HepG2 (cell line): Measurements from ENCODE around the gene TAGLN2. TPM values are rescaled to one million over a fixed set of nuclear protein-coding genes. Genes with fewer than 3 reads are reported as not detected.

Source experiments
- ATAC-seq: fragments of 200-7000 bp; cut with Tn5 transposase; 3 replicates; pipeline ENCODE4 v1.9.1; 2020; ENCODE audit warnings: mild to moderate bottlenecking, moderate library complexity
- BruUV-seq: library from RNA; stranded (reverse); fragments of 400-500 nt; replicated peaks from 2 replicates; lab custom pipeline; 2021; lab: Mats Ljungman, UMichigan
- CTCF ChIA-PET: fragments of 300-600 bp; formaldehyde crosslinking; extraction: SDS; loops from one replicate; lab custom pipeline; 2021; ENCODE audit warnings: low total read pairs, inconsistent platforms, low intra/inter-chr PET ratio; lab: Yijun Ruan, JAX
- POLR2A ChIA-PET: fragments of 350-600 bp; sonication (Branson Sonifier 250); formaldehyde crosslinking; loops from one replicate; lab custom pipeline; 2020; ENCODE audit warnings: antibody characterized with exemption, inconsistent platforms; lab: Yijun Ruan, JAX
- DNase-seq: peaks from one replicate; pipeline ENCODE4 v3.0.0-alpha.2; 2015; ENCODE audit warnings: low spot score
- FAIRE-seq: peaks from 3 replicates; lab custom pipeline; 2011; peaks lifted over from hg19 to GRCh38; lab: Jason Lieb, UNC
- H2AFZ ChIP-seq: one replicate; pipeline ENCODE4 v1.6.1; 2011; ENCODE audit warnings: low read length, inconsistent platforms
- H3K27ac ChIP-seq: fragments of 300-600 bp; 3 replicates; pipeline ENCODE4 v1.8.0; 2011; ENCODE audit warnings: mixed run types, mild to moderate bottlenecking, mixed read lengths, low read length, inconsistent platforms; ENCODE audit not compliant: insufficient read depth; ENCODE audit errors: extremely low read length
- H3K27me3 ChIP-seq, 2 experiments: fragments of 200-600 bp in 1 of 2; 2 replicates in 1 of 2; 3 replicates in 1 of 2; pipeline versions ENCODE4 v1.6.0 to v1.8.0; 2011; ENCODE audit warnings: low read length in 2 of 2, mild to moderate bottlenecking in 2 of 2, moderate library complexity in 2 of 2, inconsistent platforms in 1 of 2; ENCODE audit not compliant: insufficient read depth in 2 of 2, control insufficient read depth in 1 of 2
- H3K36me3 ChIP-seq, 2 experiments: fragments of 200-600 bp in 1 of 2; replicated peaks in 1 of 2; 2 replicates in 1 of 2; 3 replicates in 1 of 2; pipeline versions ENCODE4 v1.5.1 to v1.8.0; 2011; ENCODE audit warnings: low read length in 2 of 2, inconsistent platforms in 1 of 2; ENCODE audit not compliant: insufficient read depth in 2 of 2, control insufficient read depth in 1 of 2
- H3K4me1 ChIP-seq: 2 replicates; pipeline ENCODE4 v1.5.1; 2012; ENCODE audit warnings: low read length, inconsistent platforms; ENCODE audit not compliant: insufficient read depth
- H3K4me2 ChIP-seq: 2 replicates; pipeline ENCODE4 v1.6.0; 2011; ENCODE audit warnings: low read depth, low read length, inconsistent platforms
- H3K4me3 ChIP-seq, 3 experiments: fragments of 200-600 bp in 1 of 3; sonication (generic), shearing (Covaris generic) in 1 of 3; replicated peaks in 1 of 3; 2 replicates each; pipeline ENCODE4 v1.5.1; 2011 to 2016; ENCODE audit warnings: low read length in 3 of 3, inconsistent platforms in 2 of 3, low read depth in 2 of 3, mild to moderate bottlenecking in 2 of 3, control low read depth in 1 of 3, mixed read lengths in 1 of 3; ENCODE audit not compliant: insufficient read depth in 1 of 3
- H3K79me2 ChIP-seq: one replicate; pipeline ENCODE4 v1.6.1; 2011; ENCODE audit warnings: low read length, inconsistent platforms; ENCODE audit not compliant: insufficient read depth
- H3K9ac ChIP-seq: 2 replicates; pipeline ENCODE4 v1.6.0; 2011; ENCODE audit warnings: mild to moderate bottlenecking, low read depth, low read length, inconsistent platforms; ENCODE audit not compliant: insufficient read depth
- H3K9me3 ChIP-seq: 2 replicates; pipeline ENCODE4 v1.5.1; 2012; ENCODE audit warnings: mild to moderate bottlenecking, low read length
- H4K20me1 ChIP-seq: 2 replicates; pipeline ENCODE4 v1.6.0; 2011; ENCODE audit warnings: inconsistent platforms, mild to moderate bottlenecking, low read length, moderate library complexity; ENCODE audit not compliant: insufficient read depth
- ARNT ChIP-seq: fragments of 450-650 bp; IDR thresholded peaks from 2 replicates; pipeline ENCODE4 v1.6.1; 2017
- ATF1 ChIP-seq: IDR thresholded peaks from 2 replicates; pipeline ENCODE4 v1.6.1; 2016; ENCODE audit warnings: mild to moderate bottlenecking, control low read depth
- CBX2 ChIP-seq, 2 experiments: fragments of 200-600 bp in 1 of 2; sonication (generic); formaldehyde crosslinking in 1 of 2; IDR thresholded peaks; 2 replicates each; pipeline versions ENCODE4 v1.7.0 to v1.8.1; 2018 to 2022; ENCODE audit warnings: low read depth in 2 of 2, low read length in 1 of 2, mild to moderate bottlenecking in 1 of 2, missing genetic modification reagents in 1 of 2
- ELF4 ChIP-seq: sonication (generic); formaldehyde crosslinking; IDR thresholded peaks from 2 replicates; pipeline ENCODE4 v1.5.0; 2020; ENCODE audit warnings: missing genetic modification reagents, mild to moderate bottlenecking, moderate library complexity, borderline replicate concordance
- KLF16 ChIP-seq, 2 experiments: sonication (generic) in 1 of 2; formaldehyde crosslinking in 1 of 2; IDR thresholded peaks; 2 replicates each; pipeline versions ENCODE4 v1.6.1 to v1.8.0; 2016 to 2023; ENCODE audit warnings: missing genetic modification reagents in 2 of 2, missing compliant biosample characterization in 1 of 2
- MEIS1 ChIP-seq: sonication (generic); formaldehyde crosslinking; IDR thresholded peaks from 2 replicates; pipeline ENCODE4 v1.9.0; 2021; ENCODE audit warnings: mild to moderate bottlenecking, missing genetic modification reagents, moderate library complexity, borderline replicate concordance
- MEIS2 ChIP-seq: sonication (generic); formaldehyde crosslinking; IDR thresholded peaks from 2 replicates; pipeline ENCODE4 v1.9.0; 2021; ENCODE audit warnings: mild to moderate bottlenecking, missing genetic modification reagents
- NFE2 ChIP-seq: sonication (generic); formaldehyde crosslinking; IDR thresholded peaks from 2 replicates; pipeline ENCODE4 v1.4.0; 2020; ENCODE audit warnings: missing genetic modification reagents
- PHB2 ChIP-seq: fragments of 450-650 bp; IDR thresholded peaks from 2 replicates; pipeline ENCODE4 v1.6.1; 2018; ENCODE audit not compliant: partially characterized antibody
- POLR2G ChIP-seq: fragments of 200-400 bp; formaldehyde crosslinking; IDR thresholded peaks from 2 replicates; pipeline ENCODE4 v1.6.1; 2018; ENCODE audit warnings: mild to moderate bottlenecking, low read depth, low read length, moderate library complexity
- SP4 ChIP-seq: sonication (generic); formaldehyde crosslinking; IDR thresholded peaks from 2 replicates; pipeline ENCODE4 v1.8.1; 2023; ENCODE audit warnings: mild to moderate bottlenecking, missing genetic modification reagents
- WGBS: methylation state at CpG from one replicate; pipeline ENCODE4 v1.1.6; 2017; ENCODE audit warnings: low lambda C conversion rate; 5-methylcytosine and 5-hydroxymethylcytosine counted together
- in situ Hi-C: cut with HindIII; loops from 2 replicates; pipeline ENCODE4 v1.10.0; 2017; ENCODE audit warnings: low pct_unique_long_range_greater_than_20kb; ENCODE audit not compliant: extremely low pct_ligation_motif_present
- intact Hi-C: fragments of 100-400 bp; cut with micrococcal nuclease; formaldehyde crosslinking; loops from one replicate; pipeline ENCODE4 v1.10.0; 2022; ENCODE audit not compliant: unreplicated experiment
- polyA plus RNA-seq, 8 experiments: library from polyadenylated mRNA; depleted of rRNA in 3 of 8; stranded (reverse) in 7 of 8; unstranded in 1 of 8; fragments of >200 nt; fragmentation: Illumina TruSeq in 4 of 8; extraction: Trizol in 4 of 8; gene quantifications; 2 replicates each; pipeline versions ENCODE4 v1.2.1 to v1.2.3, GENCODE V29; 2011 to 2016; ENCODE audit warnings: low read depth in 4 of 8, missing spikeins in 1 of 8, mixed read lengths in 1 of 8; ENCODE audit not compliant: insufficient read depth in 1 of 8
- total RNA-seq, 5 experiments: library from RNA; depleted of rRNA; stranded (reverse); fragments of >200 nt; fragmentation: Illumina TruSeq; extraction: Trizol; gene quantifications; 2 replicates each; pipeline ENCODE4 v1.2.3, GENCODE V29; 2016; ENCODE audit warnings: low read depth in 1 of 5
- TF ChIP-seq, protein P1 (sequence below): sonication (generic); formaldehyde crosslinking; IDR thresholded peaks from 2 replicates; pipeline ENCODE4 v1.8.0; 2022; ENCODE audit warnings: mild to moderate bottlenecking, missing genetic modification reagents, borderline replicate concordance
- TF ChIP-seq, protein P2 (sequence below): sonication (generic); formaldehyde crosslinking; IDR thresholded peaks from 2 replicates; pipeline ENCODE4 v1.4.0; 2020; ENCODE audit warnings: low read depth, mild to moderate bottlenecking, missing genetic modification reagents
- TF ChIP-seq, protein P3 (sequence below): sonication (generic); formaldehyde crosslinking; IDR thresholded peaks from 2 replicates; pipeline ENCODE4 v1.5.0; 2020; ENCODE audit warnings: missing genetic modification reagents
- TF ChIP-seq, protein P4 (sequence below): IDR thresholded peaks from 2 replicates; pipeline ENCODE4 v1.6.1; 2018; ENCODE audit warnings: missing genetic modification reagents, mild to moderate bottlenecking, missing compliant biosample characterization

TAGLN2 gene
- total and polyA plus RNA-seq, 2 of the 13 experiments (the other 11 are each of a cell fraction or from before 2014, with no cell fraction given) = 6.7 to 17.2 TPM

DNA sequence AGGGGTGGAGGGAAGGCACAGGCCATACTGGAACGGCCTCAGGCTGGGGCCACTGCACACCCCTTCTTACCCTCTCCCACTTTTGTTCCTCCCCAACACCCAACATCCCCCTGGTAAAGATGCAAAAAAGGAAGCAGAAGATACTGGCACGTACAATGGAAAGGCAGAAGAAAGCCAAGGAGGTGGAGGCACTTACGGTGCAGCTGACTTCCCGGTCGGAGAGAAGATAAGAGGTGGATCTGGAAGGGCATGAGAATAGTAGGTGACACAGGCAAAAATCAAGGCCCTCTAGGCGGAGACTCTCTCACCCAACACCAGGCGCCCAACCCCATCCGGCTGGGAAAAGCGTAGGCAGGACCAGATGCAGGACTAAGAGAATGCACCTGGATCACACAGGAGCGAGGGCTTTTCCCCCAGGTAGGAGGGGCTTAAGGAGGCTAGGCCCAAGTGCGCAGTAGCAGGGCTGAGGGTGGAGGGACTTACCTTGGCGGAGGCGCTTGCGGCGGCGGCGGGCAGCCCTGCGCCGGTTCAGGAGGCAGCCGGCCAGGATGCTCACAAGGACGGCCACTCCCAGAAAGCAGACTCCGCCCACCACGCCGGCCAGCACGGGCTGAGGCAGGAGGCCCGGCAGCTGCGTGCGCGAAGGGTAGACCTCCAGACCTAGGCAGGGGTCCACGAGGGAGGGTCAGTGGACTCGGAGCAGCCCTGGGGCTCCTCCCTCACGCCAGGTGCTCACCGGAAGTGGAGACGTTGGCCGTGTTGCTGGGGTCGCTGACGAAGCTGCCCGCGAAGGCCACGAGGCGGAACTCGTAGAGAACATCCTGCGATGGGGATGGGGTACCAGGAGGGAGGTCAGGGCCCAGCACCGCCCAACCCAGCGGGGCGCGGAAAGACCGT is 4.1 kb upstream of the TAGLN2 start:
- intact Hi-C loops (no loop called here), in situ Hi-C loops (no loop called here)
- Histone ChIP-seq H3K4me3 (no peak overlapping the region), H3K4me2 (no peak overlapping the region), H3K27ac (no peak overlapping the region), H2AFZ (no peak overlapping the region), H3K4me1 (peaks cover 18% of the 10 kb centered on the region)
- no peak for ATAC-seq
- BruUV-seq = no TSS peak
- TF ChIP-seq ARNT (no peak), NFE2 (CRISPR knock-in tag) (no peak), SP4 (CRISPR knock-in tag) (no peak), ATF1 (CRISPR knock-in tag) (no peak), PHB2 (no peak), MEIS2 (CRISPR knock-in tag) (no peak), MEIS1 (CRISPR knock-in tag) (no peak), KLF16 (CRISPR knock-in tag; IDR thresholded peaks at IDR 0.05) (no peak), CBX2 (IDR thresholded peaks at IDR 0.05; ENCODE audit: low read depth, low read length) (no peak), CBX2 (CRISPR knock-in tag; IDR thresholded peaks at IDR 0.05; ENCODE audit: low read depth) (no peak), ELF4 (no peak), POLR2G (no peak)
- TF ChIP-seq, protein P1, sequence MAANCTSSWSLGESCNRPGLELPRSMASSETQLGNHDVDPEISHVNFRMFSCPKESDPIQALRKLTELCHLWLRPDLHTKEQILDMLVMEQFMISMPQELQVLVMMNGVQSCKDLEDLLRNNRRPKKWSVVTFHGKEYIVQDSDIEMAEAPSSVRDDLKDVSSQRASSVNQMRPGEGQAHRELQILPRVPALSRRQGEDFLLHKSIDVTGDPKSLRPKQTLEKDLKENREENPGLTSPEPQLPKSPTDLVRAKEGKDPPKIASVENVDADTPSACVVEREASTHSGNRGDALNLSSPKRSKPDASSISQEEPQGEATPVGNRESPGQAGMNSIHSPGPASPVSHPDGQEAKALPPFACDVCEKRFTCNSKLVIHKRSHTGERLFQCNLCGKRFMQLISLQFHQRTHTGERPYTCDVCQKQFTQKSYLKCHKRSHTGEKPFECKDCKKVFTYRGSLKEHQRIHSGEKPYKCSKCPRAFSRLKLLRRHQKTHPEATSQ (CRISPR knock-in tag) = no peak
- TF ChIP-seq, protein P2, sequence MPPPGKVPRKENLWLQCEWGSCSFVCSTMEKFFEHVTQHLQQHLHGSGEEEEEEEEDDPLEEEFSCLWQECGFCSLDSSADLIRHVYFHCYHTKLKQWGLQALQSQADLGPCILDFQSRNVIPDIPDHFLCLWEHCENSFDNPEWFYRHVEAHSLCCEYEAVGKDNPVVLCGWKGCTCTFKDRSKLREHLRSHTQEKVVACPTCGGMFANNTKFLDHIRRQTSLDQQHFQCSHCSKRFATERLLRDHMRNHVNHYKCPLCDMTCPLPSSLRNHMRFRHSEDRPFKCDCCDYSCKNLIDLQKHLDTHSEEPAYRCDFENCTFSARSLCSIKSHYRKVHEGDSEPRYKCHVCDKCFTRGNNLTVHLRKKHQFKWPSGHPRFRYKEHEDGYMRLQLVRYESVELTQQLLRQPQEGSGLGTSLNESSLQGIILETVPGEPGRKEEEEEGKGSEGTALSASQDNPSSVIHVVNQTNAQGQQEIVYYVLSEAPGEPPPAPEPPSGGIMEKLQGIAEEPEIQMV = no peak
- TF ChIP-seq, protein P3, sequence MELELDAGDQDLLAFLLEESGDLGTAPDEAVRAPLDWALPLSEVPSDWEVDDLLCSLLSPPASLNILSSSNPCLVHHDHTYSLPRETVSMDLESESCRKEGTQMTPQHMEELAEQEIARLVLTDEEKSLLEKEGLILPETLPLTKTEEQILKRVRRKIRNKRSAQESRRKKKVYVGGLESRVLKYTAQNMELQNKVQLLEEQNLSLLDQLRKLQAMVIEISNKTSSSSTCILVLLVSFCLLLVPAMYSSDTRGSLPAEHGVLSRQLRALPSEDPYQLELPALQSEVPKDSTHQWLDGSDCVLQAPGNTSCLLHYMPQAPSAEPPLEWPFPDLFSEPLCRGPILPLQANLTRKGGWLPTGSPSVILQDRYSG = no peak
- TF ChIP-seq, protein P4, sequence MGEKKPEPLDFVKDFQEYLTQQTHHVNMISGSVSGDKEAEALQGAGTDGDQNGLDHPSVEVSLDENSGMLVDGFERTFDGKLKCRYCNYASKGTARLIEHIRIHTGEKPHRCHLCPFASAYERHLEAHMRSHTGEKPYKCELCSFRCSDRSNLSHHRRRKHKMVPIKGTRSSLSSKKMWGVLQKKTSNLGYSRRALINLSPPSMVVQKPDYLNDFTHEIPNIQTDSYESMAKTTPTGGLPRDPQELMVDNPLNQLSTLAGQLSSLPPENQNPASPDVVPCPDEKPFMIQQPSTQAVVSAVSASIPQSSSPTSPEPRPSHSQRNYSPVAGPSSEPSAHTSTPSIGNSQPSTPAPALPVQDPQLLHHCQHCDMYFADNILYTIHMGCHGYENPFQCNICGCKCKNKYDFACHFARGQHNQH = no peak
- TF ChIP-seq, all 625 proteins: peak for 0
- ChIA-PET CTCF (no interaction called here), POLR2A (no interaction called here)
- Histone ChIP-seq H4K20me1 (no peaks in the 10 kb centered on the region), H3K79me2 (no peaks in the 10 kb centered on the region), H3K9ac (no peak overlapping the region), H3K27me3 (peaks cover 10 to 46% of the 10 kb centered on the region in 2 experiments), H3K9me3 (no peaks in the 10 kb centered on the region), H3K36me3 (no peaks in the 10 kb centered on the region)
- FAIRE-seq (no peak), DNase-seq (no peak)
- WGBS = 75% methylated on average over 36 of the region's 48 CpGs
